ENCODE results near the gene CASZ1.

The CASZ1 gene, protein sequence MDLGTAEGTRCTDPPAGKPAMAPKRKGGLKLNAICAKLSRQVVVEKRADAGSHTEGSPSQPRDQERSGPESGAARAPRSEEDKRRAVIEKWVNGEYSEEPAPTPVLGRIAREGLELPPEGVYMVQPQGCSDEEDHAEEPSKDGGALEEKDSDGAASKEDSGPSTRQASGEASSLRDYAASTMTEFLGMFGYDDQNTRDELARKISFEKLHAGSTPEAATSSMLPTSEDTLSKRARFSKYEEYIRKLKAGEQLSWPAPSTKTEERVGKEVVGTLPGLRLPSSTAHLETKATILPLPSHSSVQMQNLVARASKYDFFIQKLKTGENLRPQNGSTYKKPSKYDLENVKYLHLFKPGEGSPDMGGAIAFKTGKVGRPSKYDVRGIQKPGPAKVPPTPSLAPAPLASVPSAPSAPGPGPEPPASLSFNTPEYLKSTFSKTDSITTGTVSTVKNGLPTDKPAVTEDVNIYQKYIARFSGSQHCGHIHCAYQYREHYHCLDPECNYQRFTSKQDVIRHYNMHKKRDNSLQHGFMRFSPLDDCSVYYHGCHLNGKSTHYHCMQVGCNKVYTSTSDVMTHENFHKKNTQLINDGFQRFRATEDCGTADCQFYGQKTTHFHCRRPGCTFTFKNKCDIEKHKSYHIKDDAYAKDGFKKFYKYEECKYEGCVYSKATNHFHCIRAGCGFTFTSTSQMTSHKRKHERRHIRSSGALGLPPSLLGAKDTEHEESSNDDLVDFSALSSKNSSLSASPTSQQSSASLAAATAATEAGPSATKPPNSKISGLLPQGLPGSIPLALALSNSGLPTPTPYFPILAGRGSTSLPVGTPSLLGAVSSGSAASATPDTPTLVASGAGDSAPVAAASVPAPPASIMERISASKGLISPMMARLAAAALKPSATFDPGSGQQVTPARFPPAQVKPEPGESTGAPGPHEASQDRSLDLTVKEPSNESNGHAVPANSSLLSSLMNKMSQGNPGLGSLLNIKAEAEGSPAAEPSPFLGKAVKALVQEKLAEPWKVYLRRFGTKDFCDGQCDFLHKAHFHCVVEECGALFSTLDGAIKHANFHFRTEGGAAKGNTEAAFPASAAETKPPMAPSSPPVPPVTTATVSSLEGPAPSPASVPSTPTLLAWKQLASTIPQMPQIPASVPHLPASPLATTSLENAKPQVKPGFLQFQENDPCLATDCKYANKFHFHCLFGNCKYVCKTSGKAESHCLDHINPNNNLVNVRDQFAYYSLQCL (N-terminal part only)

DNA sequence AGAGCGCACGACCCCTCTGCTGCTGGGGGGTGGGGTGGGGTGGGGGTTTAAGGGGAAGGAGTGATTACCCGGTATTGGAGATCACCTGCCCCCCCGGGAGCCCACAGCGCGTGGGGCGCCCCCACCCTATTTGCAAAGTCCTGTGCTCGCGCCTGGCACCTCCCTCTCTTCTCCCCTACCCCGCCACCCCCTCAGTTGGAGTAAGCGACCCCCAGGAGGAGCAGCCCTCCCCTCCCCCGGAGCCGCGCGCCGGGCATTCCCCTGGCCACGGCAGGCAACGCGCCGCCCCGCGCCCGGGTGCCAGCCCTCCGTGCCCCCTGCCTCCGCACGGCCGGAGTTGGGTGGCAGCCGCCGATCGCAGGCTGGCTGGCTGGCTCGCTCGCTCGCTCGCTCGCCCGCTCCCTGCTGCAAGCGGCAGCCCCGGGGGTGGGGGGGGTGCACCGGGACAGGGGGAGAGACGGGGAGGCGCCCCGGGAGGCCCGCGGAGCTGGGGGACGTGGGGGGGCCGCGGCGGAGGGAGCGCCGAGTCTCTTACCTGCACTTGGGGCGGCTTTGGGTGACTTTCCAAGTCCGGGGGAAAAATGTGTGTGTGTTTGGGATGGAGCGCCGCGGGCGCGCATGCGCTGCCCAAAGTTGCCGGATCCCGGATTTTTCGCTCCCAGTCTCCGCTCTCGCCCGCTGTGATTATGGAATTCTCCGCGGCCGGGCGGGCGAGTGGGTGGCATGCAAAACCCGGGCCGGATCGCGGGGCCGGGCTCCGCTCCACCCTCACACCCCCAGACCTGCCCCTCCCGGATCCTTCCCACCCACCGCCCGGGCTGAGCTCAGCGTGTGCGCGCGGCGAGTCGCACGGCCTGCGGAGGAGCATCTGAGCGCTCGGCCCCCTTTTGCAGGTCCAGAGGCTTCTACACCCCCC, at the start of gene CASZ1:
CASZ1 (minus strand) TSS at position 618 of the 916 bp plus-strand sequence. CDS start 102,757 bp downstream, outside the sequence.
- peak; percentile 81 to 92 for DNase-seq

- no peak for DNase-seq
Observed at GRCh38 chr1:10843697-10844096, 47.3 kb upstream of the CASZ1 start.

GRCh38 chr1:10841118-10841517, 44.7 kb upstream of the CASZ1 start:
- DNase-seq, result peak in 1 of 2 experiments; percentile 35

GRCh38 chr1:10839188-10839770, 42.8 kb upstream of the CASZ1 start:
- no peak for DNase-seq

DNA sequence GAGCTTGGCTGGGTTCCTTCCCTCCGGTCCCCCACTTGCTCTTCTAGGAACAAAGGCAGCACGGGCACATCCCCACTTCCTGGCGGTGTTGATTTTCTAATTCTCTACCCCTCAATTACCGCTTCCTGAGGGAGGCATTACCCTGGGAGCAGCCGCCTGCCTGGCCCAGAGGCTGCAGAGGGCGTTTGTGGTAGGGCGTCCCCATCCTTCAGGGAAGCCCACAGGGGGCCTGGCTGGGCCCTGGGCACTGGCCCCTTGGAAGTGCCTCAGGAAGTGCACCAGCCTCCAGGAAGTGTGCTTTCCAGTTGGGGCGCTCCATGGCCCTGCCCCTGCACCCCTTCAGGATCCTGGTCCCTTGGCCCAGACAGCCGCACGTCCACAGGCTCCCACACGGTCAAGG, 42.1 kb upstream of the CASZ1 start:
- no peak for DNase-seq

GRCh38 chr1:10836726-10837125, 40.3 kb upstream of the CASZ1 start:
- no peak for DNase-seq

DNA sequence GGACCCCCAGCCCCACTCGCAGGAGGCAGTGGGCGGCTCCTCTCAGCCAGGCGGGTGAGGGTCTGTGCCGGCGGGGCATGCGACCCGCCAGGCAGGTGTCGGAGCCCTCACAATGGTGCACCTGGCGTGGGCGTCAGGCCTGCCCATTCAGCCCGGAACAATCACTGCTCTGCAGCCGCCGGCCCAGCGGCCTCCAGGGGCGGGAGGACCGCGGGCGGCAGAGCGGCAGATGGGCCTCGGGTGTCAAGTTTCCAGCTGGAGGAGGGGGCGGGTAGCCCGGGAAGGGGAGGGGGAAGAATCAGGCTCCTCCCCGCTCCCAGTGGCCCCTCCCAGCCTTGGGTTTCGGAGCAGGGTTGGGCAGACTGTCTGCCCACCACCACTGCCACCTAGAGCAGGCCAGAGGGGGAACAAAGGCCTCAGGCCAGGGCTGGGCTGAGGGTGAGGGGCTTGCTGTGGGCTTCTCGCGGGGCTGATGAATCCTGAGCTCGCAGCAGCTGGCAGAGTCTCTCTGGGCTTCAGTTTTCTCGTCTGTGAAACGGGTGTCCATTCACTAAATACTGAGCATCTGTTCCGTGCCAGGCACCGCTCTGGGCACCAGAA, 39.5 kb upstream of the CASZ1 start:
- DNase-seq, result peak; percentile 86 to 90

DNA sequence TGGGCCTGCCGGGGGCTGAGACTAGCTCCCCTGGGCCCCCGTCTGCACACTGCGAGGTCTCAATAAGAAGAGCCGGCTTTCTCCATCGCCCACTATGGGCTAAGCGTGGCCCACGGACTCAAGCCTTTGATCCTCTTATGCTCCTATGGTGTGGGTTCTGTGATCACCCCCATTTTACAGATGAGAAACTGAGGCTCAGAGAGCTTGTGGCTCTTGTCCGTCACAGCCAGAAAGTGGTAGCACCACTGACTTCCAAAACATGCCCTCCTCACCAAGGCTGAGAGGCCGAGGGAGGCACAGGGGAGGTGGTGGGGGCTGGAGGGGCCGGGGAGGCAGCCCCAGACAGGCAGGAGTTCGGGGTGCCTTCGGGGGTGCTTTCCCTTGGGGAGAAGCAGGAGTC, 39.0 kb upstream of the CASZ1 start:
- DNase-seq, result no peak

GRCh38 chr1:10834770-10835412, 38.4 kb upstream of the CASZ1 start:
- DNase-seq, result no peak

- DNase-seq, result peak in 1 of 2 experiments; percentile 20
Observed at GRCh38 chr1:10833630-10834557, 37.4 kb upstream of the CASZ1 start.

DNA sequence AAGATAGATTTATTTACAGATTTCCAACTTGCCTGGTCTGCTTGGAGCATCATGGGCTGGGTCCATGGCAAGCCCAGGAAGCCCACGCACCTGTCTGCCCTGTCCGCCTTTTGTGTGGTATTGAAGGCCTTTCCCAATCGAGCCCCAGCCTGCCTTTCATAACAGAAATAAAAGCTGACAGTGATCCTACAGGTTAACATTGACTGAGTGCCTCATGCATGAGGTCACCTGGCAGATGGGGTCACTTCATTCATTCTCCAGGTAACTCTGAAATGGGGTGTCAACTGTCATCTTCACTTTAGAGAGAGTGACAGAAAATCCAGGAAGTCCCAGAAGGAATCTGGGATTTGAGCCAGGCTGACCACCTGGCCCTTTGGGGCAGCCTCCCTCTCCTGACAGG, 36.3 kb upstream of the CASZ1 start:
- DNase-seq, result no peak

DNA sequence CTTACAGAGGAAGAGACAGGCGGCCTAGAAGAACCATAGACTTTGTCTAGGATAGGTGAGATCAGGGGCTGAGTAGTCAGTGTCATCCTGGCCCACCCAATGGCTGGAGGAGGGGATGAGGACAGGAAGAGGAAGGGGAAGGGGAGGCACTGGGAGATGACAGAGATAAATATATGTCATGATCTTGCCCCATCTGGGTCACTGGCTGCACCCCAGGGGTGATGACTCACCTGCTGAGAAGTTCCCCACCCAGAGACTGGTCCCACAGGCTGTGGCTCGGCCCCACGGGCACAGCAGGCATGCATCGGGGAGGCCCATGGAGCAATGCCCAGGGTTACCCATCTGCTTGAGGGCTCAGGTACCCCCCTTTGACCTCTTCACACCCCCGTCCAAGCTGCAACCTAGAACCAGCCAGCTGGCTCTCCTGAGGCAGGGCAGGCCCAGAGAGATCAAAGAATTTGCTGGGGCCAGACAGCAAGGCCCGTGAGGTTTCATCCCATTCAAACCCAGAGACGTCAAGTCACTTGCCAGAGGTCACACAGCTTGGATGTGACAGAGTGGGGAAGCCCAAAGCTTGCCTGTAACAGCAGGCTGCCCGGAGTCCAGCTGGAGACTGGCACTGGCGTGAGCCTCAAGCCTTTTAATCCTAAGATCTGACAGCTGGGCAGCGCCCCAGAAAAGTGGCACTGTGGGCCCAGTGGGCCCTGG, 34.7 kb upstream of the CASZ1 start:
- DNase-seq, result no peak

- DNase-seq, result no peak
Observed at GRCh38 chr1:10829965-10830515, 33.6 kb upstream of the CASZ1 start.

DNA sequence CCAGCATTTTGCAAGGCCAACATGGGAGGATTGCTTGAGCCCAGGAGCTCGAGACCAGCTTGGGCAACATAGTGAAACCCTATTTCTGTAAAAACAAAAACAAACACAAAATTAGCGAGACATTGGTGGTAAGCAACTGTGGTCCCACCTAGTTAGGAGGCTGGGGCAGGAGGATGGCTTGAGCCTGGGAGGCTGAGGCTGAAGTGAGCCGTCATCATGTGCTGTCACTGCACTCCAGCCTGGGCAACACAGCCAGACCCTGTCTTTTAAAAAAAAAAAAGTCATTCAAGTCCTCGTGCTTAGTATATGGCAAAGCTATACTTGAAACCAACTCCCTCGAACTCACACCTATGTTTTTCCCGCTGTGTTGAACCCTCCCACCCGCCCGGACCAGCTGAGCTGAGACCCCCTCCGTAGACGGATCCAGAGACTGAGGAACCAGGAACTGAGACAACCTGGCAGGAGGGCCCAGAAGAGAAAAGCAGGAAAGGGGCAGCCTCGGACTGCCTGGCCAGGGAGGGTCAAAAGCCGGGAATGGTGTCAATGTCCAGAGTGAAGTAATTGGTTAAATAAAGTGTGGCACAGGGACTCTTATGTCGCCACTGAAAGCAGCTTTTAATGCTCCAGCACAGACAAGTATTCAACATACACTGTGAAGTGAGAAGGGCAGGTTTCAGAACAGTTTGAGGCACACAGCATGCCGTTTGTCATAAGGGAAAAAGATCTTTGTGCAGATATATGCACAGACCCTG, 32.8 kb upstream of the CASZ1 start:
- DNase-seq, result no peak

DNA sequence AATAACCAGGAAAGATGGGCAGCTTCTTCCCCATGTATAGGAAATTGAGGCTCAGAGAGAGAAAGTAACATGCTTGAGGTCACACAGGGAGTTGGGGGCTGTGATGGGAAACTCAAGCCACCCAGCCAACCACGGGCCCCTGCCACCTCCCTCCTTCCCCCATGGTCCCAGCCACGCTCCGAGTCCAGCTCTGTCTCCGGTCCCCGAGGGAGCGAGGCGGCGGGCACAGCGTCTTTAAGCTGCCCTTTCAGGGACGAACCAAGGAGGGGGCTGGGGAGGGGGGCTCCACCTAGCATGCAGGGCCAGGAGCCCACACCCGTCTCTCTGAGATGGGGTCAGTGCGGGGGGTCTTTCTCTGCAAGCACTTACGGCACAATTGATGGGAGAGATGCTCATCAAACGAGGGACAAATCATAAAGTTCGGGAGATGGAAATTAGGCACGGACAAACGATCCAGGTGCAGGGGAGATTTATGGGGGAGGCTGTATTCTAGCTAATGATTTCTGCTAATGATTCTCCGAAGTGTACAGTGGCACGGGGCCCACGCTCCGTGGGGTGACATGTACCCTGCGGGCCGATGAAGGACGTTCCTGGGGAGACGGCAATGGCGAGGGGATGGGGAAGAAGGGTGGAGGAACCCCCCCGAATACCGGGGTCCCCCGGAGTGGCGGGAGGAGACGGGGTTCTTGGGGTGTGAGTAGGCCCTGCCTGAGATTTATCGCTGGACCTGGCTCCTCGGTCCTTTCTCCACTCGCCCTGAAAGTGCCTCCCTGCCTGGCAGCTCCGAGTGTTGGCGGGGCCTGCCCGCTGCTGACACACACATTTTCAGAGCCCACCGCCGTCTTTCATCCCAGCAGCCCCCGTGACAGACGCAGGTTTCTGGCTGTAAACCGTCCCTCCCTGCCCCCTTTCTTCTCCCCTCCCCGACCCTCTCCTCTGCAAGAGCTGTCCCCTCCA, 31.2 kb upstream of the CASZ1 start:
- DNase-seq, result no peak

- no peak for DNase-seq
Observed at GRCh38 chr1:10825592-10825991, 29.1 kb upstream of the CASZ1 start.
